NCI-H510A (cell line): ENCODE measurements around the gene SENP1.
"Not testable (repeated sequence)": the region's sequence is repeated elsewhere in the genome, so short reads cannot be mapped to it uniquely, and the experiment has no call there.

Experiments used
- DNase-seq: peaks from one replicate; lab custom pipeline; 2025; lab: John Stamatoyannopoulos, UW

SENP1 gene

DNA sequence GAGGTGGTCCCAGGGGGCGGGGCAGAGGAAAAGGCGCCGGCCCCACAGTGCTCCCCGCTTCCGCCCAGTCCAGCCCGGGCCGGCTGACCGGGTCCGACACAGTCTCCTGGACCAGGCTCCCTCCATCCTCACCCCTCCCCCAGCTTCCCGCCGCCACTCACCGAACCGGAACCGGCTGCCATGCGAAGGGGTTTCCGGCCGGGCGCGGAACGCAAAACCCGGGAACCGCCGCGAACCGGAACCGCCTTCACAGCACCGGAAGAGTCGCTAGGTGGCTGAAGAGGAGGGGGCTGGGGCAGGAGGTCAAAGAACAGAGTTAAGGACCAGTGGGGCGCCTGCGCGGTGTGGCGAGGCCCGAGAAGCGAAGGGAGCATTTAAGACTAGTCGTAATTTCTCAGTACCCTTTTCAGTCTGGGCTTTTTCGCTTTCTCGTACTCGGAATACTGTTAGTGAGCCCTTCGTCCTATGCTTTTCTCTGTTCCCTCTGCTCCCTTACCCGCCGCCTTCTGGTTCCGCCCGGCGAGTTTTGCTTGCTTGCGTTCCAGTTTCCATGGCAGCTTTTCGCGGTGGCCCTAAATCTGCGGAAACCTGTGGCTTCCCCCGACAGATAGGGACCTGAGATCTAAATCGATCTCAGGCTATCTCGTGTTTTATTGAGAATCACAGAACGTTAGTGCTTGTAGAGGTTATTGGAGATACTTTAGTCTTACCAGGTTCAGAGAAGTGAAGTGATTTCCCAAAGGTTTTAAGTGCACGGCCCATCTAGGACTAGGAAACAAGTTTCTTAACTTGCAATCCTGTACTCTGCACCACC, at the start of gene SENP1:
Gene SENP1, minus strand, starts transcription at position 213 of the 814 bp plus-strand sequence. CDS start 4,607 bp downstream, outside the sequence.
- peak; percentile 82 for DNase-seq

DNA sequence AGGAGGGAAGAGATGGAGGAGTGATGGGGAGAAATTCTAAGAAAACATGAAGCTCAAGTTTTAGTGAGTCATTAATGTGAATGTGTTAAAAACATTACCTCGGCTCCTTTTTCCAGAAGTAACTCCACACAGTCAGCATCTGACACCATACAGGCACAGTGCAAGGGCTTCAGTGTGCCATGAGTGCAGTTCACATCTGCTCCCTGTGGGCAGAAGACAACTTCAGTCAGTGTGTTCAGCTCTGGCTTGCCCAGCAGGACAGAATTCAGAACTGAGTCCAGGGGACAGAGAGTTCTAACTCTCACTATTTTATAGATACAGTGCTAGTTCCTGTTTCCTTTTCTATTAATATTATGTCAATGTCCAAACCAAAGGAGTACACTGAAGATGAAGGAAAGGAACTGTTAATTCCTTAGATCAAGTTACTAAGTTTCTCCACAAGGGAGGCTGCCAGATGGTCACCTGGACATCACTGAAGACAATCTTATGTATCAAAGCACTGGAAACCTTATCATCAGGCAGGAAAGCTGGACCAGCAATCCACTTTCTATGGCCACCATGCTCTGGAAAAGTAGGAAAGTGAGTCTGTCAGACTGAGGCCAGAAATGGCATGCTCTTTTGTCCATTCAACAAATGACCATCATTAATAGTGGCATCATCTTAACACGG, 45.4 kb upstream of the SENP1 start:
- no peak for DNase-seq

DNA sequence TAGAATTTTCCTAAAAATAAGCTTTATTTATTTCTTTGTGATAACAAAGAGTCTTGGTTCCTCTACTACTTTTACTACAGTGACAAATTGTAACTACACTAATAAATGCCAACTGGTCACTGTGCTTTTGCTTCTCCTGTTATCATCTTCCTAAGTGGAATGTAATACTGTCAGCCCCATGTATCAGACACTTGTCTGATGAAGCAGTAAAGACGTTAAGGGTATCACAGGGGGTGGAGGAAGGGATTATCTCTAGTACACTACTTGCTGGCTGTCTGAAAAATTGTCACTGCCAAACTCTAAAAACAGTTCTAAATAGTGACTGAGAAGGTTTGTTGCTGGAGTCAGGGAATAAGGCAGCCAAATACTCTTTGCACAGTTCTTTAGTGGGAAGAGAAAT, 40.1 kb upstream of the SENP1 start:
- no peak for DNase-seq

- DNase-seq: no peak
Observed at GRCh38 chr12:48143898-48144297, 38.0 kb upstream of the SENP1 start.

DNA sequence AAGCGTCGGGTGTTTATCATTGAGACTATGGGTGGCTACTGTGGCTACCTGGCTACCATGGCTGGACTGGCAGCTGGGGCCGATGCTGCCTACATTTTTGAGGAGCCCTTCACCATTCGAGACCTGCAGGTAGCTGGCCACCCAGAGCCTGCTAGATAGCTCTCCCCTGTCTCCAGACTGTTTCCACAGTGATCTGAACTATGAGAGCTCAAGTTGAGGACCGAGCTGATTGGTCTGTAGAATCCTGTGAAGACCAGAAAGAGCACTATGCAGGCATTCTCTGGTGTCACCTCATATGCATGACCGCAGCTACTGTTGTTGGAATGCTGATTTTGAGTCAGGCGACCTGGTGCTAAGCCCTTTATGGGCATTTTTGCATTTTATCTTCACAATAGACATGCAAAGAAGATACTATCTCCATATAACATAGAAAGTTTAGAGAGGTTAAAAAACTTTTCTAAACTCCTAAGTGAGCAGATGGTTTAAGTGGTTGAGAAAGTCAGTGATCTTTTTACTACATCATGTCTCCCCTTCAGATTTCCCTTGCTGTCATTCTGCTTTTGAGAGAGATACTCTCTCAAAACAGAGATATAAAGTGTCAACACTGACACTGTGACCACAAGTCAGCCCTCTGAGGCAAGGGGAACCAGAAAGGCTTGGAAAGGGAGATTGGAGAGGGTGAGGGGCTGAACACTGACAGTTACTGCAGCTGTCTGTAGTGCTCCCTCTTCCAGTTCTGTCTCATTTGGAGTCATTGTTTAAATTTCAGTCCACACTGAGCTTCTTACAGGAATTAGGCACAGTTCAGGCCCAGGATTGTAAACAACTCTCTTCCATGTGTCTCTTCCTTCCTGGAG, 37.2 kb upstream of the SENP1 start:
- no peak for DNase-seq

DNA sequence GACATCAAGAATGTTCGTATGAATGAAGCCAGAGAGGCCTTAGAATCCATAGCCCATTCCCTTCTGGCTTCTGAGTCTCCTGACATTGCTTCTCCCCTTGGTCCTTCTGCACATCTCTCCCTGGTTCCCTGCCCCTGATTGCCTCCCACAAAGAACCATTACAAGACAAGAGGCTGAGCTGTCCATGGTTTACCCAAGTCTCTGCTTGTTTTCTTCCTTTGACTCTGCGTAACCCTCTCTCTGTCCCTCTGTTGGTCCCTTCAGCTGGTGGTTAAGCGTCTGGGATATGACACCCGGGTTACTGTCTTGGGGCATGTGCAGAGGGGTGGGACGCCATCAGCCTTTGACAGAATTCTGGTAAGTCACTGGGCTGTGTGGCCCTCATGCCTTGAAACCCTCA, 29.1 kb upstream of the SENP1 start:
- no peak for DNase-seq

DNA sequence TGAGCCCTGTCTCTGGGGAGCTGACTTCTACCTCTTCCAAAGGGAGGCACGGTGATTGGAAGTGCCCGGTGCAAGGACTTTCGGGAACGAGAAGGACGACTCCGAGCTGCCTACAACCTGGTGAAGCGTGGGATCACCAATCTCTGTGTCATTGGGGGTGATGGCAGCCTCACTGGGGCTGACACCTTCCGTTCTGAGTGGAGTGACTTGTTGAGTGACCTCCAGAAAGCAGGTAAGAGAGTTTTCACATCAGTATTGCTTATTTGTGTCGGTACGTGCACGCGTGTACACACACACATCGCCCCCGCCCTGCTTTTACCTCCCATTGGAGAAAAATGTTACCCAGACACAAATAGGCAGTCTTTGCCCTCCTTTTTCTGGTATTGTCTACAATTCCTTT, 26.9 kb upstream of the SENP1 start:
- DNase-seq: no peak

DNA sequence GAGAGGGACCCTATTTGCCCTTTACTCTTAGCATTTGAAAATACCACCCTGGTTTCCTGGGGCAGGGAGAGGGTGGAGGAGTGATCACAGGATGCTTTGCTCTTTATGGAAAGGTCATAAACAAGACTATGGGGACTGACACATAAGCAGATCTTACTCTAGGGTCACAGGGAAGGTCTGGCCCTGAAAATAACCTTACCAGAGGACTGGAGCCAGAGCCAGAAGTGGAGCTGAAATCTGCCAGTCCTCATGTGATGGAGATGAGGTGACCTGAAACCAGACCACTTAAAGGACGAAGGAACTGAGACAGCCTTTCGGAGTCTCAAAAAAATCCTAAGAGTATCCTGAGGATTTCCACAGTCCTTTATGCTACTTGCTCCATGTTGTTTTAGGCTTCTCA, 25.6 kb upstream of the SENP1 start:
- DNase-seq: no peak

GRCh38 chr12:48129376-48129775, 23.5 kb upstream of the SENP1 start:
- DNase-seq: no peak

- DNase-seq: no peak
Observed at GRCh38 chr12:48128800-48129199, 22.9 kb upstream of the SENP1 start.

GRCh38 chr12:48126953-48127630, 21.2 kb upstream of the SENP1 start:
- DNase-seq: no peak

- no peak for DNase-seq
Observed at GRCh38 chr12:48125985-48126384, 20.1 kb upstream of the SENP1 start.

GRCh38 chr12:48125542-48125941, 19.7 kb upstream of the SENP1 start:
- not testable (repeated sequence) for DNase-seq

DNA sequence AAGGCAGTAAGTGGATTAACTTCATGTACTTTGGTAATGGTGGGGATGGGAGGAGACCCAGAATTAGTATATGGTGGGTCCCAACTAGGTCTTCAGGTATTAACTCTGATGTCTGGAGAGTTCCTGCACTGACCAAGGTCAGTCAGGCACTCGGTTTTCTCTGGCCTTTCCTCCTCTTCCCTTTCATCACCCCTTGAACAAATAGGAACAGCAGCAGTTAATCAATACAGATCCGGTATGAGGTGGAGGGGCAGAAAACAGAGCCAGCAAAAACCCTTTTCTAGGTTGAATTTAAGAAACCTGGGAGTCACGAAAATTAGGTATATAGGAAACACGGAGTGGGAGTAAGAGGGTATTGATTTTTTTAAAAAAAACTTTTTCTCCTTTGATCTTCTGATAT, 17.3 kb upstream of the SENP1 start:
- DNase-seq: no peak

GRCh38 chr12:48122065-48122834, 16.4 kb upstream of the SENP1 start:
- no peak for DNase-seq

DNA sequence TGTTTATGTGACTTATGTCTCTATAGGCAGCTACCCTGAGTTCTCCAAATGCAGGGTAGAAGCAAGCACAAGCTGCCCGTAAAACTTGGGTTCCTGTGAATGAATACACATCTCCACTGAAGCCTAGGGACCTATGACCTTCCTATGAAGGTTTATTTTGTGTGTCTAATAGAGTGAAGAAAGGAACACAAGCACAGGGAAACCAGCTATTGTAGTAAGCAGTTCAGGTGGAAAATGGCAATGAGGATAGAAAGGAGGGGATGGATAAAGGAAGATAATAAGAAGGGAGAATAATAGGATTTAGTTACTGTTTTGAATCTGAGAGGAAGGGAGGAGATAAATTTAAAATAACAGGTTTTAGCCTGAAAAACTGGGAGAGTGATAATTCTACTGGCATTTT, 15.6 kb upstream of the SENP1 start:
- no peak for DNase-seq

DNA sequence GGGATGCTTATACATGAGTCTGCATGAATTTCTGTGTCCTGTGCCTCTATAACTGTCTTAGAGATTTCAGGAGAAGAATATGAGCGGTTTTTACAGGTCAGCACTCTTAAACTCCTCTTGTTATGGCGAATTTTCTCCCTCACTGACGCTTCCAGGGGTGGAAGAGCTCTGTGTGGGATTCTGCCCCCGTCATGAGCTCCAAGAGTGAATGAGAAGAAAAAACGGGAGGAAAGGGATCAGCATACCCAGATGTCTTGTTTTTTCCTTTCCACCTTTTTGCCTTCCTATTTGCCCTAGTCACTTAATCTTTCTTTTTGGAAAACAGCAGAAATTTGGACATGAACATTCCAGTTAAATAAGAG, 13.9 kb upstream of the SENP1 start:
- DNase-seq: no peak

DNA sequence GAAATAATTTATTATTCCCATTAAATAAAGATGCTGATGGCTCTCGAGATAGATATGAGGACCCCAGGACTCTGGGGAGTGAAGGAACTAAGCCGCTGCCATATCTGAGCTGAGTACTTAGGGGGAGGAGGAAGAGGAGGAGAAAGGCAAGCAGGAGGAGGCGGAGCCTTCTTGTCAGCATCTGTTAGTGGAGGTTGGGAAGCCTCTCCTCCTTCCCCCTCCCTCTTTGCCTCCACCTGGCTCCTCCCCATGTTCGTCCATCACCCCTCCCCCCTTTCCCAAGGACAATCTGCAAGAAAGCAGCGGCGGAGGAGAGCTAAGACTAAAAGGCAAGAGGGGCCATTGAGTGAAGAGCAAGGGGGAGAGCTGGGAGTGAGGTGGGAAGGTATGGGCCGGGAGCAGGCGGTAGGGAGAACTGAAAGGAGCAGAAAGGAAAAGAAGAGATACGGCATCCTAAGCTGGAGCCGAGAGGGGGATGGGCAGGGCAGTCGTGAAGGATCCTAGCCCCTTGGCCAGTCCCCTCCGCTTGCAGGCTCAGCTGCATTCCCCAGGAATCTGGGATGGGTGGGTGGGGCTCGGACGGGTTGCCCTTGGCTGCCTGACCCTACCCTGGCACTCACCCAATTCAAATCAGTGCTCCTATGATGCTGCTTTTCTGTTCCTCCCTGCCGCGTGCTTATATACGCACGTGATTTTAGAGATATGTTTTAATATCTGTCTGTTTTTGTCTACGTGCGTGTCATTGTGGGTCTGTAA, 13.4 kb upstream of the SENP1 start, which contains the start of gene PFKM:
Gene PFKM, plus strand, starts transcription at position 287 of the 756 bp plus-strand sequence. CDS start 3,411 bp downstream, outside the sequence.
- DNase-seq: peak; percentile 78

- DNase-seq: no peak
Observed at GRCh38 chr12:48118284-48118871, 12.5 kb upstream of the SENP1 start.

DNA sequence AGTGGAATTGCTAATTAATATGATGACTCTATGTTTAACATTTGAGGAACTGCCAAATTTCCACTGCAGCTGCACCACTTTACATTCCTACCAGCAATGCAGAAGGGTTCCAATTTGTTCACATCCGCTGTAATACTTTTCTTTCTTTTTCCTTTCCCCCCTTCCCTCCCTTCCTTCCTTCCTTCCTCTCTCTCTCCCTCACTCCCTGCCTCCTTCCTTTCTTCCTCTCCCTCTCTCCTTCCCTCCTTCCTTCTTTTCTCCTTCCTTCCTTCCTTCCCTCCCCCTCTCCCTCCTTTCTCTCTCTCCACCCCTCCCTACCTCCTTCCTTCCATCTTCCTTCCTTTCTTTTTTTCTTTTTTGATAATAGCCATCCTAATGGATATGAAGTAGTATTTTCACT, 10.1 kb upstream of the SENP1 start:
- no peak for DNase-seq
